Measurements from ENCODE around the gene SPOCK3. TPM values are rescaled to one million over a fixed set of nuclear protein-coding genes. Genes with fewer than 3 reads are reported as not detected.

The SPOCK3 gene
- total and polyA plus RNA-seq, 4 donors: 0.08 to 0.42 (median 0.24) TPM

DNA sequence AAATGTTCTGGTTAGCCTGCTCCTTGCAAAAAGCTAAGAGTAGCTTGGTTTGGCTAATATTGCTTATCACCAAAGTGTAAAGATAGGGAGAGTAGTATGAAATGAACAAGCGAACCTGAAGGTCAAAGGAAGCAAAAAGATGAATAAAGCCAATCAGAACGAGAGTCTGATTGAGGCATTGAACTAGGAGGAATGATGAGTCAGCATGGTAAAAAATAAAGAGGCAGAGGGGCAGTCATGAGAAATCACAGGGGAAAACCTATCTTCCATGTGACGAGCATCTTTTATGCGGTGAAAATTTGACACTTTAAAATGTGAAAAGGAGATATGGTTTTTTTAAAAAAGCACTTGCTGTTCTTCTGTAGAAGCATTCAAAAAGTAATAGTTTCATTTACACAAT is 533.7 kb downstream of the SPOCK3 start:
- no peak for TF ChIP-seq FOXA1 (IDR thresholded peaks at IDR 0.05)
- no peak for TF ChIP-seq RXRA (IDR thresholded peaks at IDR 0.05)
- no peak for TF ChIP-seq RAD21 (IDR thresholded peaks at IDR 0.05)
- no peak for TF ChIP-seq NR2F2 (IDR thresholded peaks at IDR 0.05)
- no peak for TF ChIP-seq SP1 (IDR thresholded peaks at IDR 0.05)
- Histone ChIP-seq H3K36me3 (ENCODE audit: control insufficient read depth in 4 of 4, insufficient read depth in 3 of 4, low read depth in 1 of 4, low read length in 3 of 4) (no peaks in the 10 kb centered on the region), H3K9ac (ENCODE audit: low read depth in 1 of 2, low read length in 2 of 2) (no peak overlapping the region), H3K9me3 (ENCODE audit: control insufficient read depth in 4 of 4, low read length in 3 of 4) (peaks cover 0 to 5% (median 0%) of the 10 kb centered on the region in 4 donors), H3K4me3 (ENCODE audit: low read depth in 1 of 3, low read length in 3 of 3) (no peak overlapping the region), H3K27ac (ENCODE audit: low read depth in 1 of 2, low read length in 2 of 2) (no peak overlapping the region), H3K4me1 (ENCODE audit: control insufficient read depth in 4 of 4, insufficient read depth in 4 of 4, low read length in 3 of 4) (no peaks in the 10 kb centered on the region), H3K27me3 (ENCODE audit: control insufficient read depth in 4 of 4, insufficient read depth in 4 of 4, low read length in 3 of 4) (no peaks in the 10 kb centered on the region)
- no peak for DNase-seq (ENCODE audit: low spot score)
- 62% methylated on average over 4 of the region's 4 CpGs for WGBS

DNA sequence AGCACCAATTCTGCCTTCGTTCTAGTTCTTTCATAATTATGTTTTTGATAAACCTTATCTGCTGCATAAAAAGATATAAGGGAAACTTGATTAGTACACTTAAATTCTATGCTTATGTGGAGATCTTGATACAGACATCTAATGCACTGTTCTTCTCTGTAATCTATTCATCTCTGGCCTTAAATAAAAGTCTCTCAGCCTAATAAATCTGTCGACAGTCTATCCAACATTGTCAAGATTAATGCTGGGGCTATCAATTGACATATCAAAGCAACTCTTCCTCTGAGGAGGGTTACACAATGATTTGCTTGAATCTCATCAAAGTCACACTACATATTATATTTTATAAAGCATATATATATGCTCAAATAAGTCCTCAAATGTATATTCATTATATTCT is 545.5 kb downstream of the SPOCK3 start:
- Histone ChIP-seq H3K4me1 (ENCODE audit: control insufficient read depth in 4 of 4, insufficient read depth in 4 of 4, low read length in 3 of 4) (no peaks in the 10 kb centered on the region), H3K36me3 (ENCODE audit: control insufficient read depth in 4 of 4, insufficient read depth in 3 of 4, low read depth in 1 of 4, low read length in 3 of 4) (no peaks in the 10 kb centered on the region), H3K9me3 (ENCODE audit: control insufficient read depth in 4 of 4, low read length in 3 of 4) (no peaks in the 10 kb centered on the region), H3K9ac (ENCODE audit: low read depth in 1 of 2, low read length in 2 of 2) (no peak overlapping the region), H3K4me3 (ENCODE audit: low read depth in 1 of 3, low read length in 3 of 3) (no peak overlapping the region), H3K27ac (ENCODE audit: low read depth in 1 of 2, low read length in 2 of 2) (no peak overlapping the region), H3K27me3 (ENCODE audit: control insufficient read depth in 4 of 4, insufficient read depth in 4 of 4, low read length in 3 of 4) (no peaks in the 10 kb centered on the region)
- WGBS: 54% methylated on average over 2 of the region's 2 CpGs
- TF ChIP-seq EGR1 (IDR thresholded peaks at IDR 0.05; ENCODE audit: low read depth in 2 of 2) (no peak), RAD21 (IDR thresholded peaks at IDR 0.05) (no peak), FOXA1 (IDR thresholded peaks at IDR 0.05) (no peak), FOXA2 (IDR thresholded peaks at IDR 0.05) (no peak), SP1 (IDR thresholded peaks at IDR 0.05) (no peak), RXRA (IDR thresholded peaks at IDR 0.05) (no peak), JUND (IDR thresholded peaks at IDR 0.05) (no peak)
- TF ChIP-seq, protein P1, sequence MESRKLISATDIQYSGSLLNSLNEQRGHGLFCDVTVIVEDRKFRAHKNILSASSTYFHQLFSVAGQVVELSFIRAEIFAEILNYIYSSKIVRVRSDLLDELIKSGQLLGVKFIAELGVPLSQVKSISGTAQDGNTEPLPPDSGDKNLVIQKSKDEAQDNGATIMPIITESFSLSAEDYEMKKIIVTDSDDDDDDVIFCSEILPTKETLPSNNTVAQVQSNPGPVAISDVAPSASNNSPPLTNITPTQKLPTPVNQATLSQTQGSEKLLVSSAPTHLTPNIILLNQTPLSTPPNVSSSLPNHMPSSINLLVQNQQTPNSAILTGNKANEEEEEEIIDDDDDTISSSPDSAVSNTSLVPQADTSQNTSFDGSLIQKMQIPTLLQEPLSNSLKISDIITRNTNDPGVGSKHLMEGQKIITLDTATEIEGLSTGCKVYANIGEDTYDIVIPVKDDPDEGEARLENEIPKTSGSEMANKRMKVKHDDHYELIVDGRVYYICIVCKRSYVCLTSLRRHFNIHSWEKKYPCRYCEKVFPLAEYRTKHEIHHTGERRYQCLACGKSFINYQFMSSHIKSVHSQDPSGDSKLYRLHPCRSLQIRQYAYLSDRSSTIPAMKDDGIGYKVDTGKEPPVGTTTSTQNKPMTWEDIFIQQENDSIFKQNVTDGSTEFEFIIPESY (IDR thresholded peaks at IDR 0.05): no peak
- TF ChIP-seq, protein P2, sequence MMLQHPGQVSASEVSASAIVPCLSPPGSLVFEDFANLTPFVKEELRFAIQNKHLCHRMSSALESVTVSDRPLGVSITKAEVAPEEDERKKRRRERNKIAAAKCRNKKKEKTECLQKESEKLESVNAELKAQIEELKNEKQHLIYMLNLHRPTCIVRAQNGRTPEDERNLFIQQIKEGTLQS (IDR thresholded peaks at IDR 0.05): no peak
- TF ChIP-seq, protein P3, sequence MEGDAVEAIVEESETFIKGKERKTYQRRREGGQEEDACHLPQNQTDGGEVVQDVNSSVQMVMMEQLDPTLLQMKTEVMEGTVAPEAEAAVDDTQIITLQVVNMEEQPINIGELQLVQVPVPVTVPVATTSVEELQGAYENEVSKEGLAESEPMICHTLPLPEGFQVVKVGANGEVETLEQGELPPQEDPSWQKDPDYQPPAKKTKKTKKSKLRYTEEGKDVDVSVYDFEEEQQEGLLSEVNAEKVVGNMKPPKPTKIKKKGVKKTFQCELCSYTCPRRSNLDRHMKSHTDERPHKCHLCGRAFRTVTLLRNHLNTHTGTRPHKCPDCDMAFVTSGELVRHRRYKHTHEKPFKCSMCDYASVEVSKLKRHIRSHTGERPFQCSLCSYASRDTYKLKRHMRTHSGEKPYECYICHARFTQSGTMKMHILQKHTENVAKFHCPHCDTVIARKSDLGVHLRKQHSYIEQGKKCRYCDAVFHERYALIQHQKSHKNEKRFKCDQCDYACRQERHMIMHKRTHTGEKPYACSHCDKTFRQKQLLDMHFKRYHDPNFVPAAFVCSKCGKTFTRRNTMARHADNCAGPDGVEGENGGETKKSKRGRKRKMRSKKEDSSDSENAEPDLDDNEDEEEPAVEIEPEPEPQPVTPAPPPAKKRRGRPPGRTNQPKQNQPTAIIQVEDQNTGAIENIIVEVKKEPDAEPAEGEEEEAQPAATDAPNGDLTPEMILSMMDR (IDR thresholded peaks at IDR 0.05; ENCODE audit: low read depth, low read length, missing input control): no peak
- DNase-seq (ENCODE audit: low spot score): no peak

DNA sequence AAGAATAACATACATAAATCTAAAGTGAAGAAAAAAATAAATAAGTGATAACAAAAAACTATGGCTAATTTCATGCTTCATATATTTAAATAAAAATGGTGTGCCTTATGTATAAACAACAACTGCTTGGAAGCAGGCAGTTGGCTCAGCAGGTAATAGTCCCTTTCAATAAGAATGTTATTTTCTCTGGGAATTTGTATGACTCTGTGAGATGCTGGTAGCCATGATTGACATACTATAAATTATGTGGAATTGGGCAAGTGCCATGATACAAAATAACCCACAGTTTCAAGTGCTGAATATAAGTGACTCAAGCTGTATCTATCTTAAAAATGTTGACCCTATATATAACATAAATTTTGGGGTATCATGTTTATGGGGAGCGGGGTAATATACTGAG is 546.5 kb downstream of the SPOCK3 start:
- no peaks in the 10 kb centered on the region for H3K9me3 ChIP-seq (ENCODE audit: control insufficient read depth in 4 of 4, low read length in 3 of 4)
- H3K27ac ChIP-seq (ENCODE audit: low read depth in 1 of 2, low read length in 2 of 2): no peak overlapping the region
- DNase-seq (ENCODE audit: low spot score): no peak
- no peaks in the 10 kb centered on the region for H3K36me3 ChIP-seq (ENCODE audit: control insufficient read depth in 4 of 4, insufficient read depth in 3 of 4, low read depth in 1 of 4, low read length in 3 of 4)
- 78% methylated on average over 1 of the region's 1 CpG for WGBS
- no peaks in the 10 kb centered on the region for H3K4me1 ChIP-seq (ENCODE audit: control insufficient read depth in 4 of 4, insufficient read depth in 4 of 4, low read length in 3 of 4)
- H3K9ac ChIP-seq (ENCODE audit: low read depth in 1 of 2, low read length in 2 of 2): no peak overlapping the region
- no peak overlapping the region for H3K4me3 ChIP-seq (ENCODE audit: low read depth in 1 of 3, low read length in 3 of 3)
- H3K27me3 ChIP-seq (ENCODE audit: control insufficient read depth in 4 of 4, insufficient read depth in 4 of 4, low read length in 3 of 4): no peaks in the 10 kb centered on the region
- TF ChIP-seq, protein P4, sequence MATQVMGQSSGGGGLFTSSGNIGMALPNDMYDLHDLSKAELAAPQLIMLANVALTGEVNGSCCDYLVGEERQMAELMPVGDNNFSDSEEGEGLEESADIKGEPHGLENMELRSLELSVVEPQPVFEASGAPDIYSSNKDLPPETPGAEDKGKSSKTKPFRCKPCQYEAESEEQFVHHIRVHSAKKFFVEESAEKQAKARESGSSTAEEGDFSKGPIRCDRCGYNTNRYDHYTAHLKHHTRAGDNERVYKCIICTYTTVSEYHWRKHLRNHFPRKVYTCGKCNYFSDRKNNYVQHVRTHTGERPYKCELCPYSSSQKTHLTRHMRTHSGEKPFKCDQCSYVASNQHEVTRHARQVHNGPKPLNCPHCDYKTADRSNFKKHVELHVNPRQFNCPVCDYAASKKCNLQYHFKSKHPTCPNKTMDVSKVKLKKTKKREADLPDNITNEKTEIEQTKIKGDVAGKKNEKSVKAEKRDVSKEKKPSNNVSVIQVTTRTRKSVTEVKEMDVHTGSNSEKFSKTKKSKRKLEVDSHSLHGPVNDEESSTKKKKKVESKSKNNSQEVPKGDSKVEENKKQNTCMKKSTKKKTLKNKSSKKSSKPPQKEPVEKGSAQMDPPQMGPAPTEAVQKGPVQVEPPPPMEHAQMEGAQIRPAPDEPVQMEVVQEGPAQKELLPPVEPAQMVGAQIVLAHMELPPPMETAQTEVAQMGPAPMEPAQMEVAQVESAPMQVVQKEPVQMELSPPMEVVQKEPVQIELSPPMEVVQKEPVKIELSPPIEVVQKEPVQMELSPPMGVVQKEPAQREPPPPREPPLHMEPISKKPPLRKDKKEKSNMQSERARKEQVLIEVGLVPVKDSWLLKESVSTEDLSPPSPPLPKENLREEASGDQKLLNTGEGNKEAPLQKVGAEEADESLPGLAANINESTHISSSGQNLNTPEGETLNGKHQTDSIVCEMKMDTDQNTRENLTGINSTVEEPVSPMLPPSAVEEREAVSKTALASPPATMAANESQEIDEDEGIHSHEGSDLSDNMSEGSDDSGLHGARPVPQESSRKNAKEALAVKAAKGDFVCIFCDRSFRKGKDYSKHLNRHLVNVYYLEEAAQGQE (IDR thresholded peaks at IDR 0.05): no peak
- TF ChIP-seq, protein P3 (IDR thresholded peaks at IDR 0.05; ENCODE audit: low read depth, low read length, missing input control): no peak
- TF ChIP-seq SP1 (IDR thresholded peaks at IDR 0.05) (no peak), RXRA (IDR thresholded peaks at IDR 0.05) (no peak), FOXA1 (IDR thresholded peaks at IDR 0.05) (no peak), EGR1 (IDR thresholded peaks at IDR 0.05; ENCODE audit: low read depth in 2 of 2) (no peak), FOXA2 (IDR thresholded peaks at IDR 0.05) (no peak), HNF4A (conservative IDR thresholded peaks at IDR 0.05) (no peak), JUND (IDR thresholded peaks at IDR 0.05) (no peak), YY1 (IDR thresholded peaks at IDR 0.05) (no peak)
- TF ChIP-seq, protein P2 (IDR thresholded peaks at IDR 0.05): no peak
- TF ChIP-seq, protein P1 (IDR thresholded peaks at IDR 0.05): no peak

Data from liver (tissue), 9 donors.